IPS-18c (cell line): Measurements from ENCODE around the gene ARSD.
A peak's percentile ranks its signal among the peaks of the same experiment; 100 is the strongest.
"Not testable (repeated sequence)": the region's sequence is repeated elsewhere in the genome, so short reads cannot be mapped to it uniquely, and the experiment has no call there.

Experiments
- H3K4me3 ChIP-seq: 2 replicates; pipeline ENCODE4 v1.7.0; 2013; ENCODE audit warnings: low read depth, mild to moderate bottlenecking, low read length, moderate library complexity; ENCODE audit not compliant: insufficient read depth
- H3K9me3 ChIP-seq: one replicate; pipeline ENCODE4 v1.6.1; 2013; ENCODE audit warnings: mild to moderate bottlenecking, low read length, moderate library complexity; ENCODE audit not compliant: control insufficient read depth, insufficient read depth

ARSD gene

GRCh38 chrX:2928583-2929434 is at the start of gene ARSD:
Gene ARSD (minus strand): TSS chrX:2929339. CDS start chrX:2929275, 64 bp downstream.
- H3K4me3 ChIP-seq, result peak within 1 kb of the TSS; percentile 81
- no peaks in the 10 kb centered on the region for H3K9me3 ChIP-seq

- H3K9me3 ChIP-seq, H3K4me3 ChIP-seq: not testable (repeated sequence)
Measured at GRCh38 chrX:2978639-2979038, 49.5 kb upstream of the ARSD start.

GRCh38 chrX:2974961-2975360 is 45.8 kb upstream of the ARSD start:
- peaks cover 2% of the 10 kb centered on the region for H3K9me3 ChIP-seq
- H3K4me3 ChIP-seq, result no peak overlapping the region

DNA sequence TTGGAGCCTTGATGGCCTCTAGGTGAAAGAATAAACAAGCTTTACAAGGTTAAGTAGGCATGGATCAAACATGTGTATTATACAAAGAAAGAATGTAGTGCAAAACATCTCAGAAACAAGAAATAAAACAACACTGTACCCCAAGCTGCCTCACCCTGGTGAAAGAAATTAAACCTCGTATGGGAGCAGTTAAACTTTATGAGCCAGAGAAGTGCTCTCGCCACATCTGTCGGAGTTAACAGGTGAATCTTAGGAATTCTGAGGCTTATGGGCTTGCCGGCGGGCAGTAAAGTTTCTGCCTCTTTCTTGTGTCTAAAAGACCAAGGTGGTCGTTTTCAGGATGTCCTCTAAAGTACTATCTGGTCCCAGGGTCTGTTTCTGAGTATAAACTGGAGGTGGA is 43.3 kb upstream of the ARSD start:
- Histone ChIP-seq H3K9me3 (no peaks in the 10 kb centered on the region), H3K4me3 (no peak overlapping the region)

DNA sequence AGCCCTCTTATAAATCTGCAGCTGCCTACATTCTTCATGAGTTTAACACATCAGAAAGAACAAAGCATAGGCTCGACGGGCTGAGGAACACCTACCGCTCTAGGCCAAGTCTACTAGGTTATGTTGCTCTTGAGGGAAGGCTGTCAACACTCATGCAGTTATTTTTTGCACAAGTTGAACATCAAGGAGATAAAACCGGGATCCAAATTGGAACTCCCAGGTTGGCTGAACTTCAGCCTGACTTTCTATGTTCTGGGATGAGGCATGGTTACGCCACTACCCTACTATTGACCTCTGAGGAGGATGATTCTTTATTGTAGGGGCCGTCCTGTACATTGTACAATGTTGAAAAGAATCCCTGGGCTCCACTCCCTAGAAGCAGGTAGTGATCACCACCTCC is 39.9 kb upstream of the ARSD start:
- Histone ChIP-seq H3K4me3 (no peak overlapping the region), H3K9me3 (no peaks in the 10 kb centered on the region)

DNA sequence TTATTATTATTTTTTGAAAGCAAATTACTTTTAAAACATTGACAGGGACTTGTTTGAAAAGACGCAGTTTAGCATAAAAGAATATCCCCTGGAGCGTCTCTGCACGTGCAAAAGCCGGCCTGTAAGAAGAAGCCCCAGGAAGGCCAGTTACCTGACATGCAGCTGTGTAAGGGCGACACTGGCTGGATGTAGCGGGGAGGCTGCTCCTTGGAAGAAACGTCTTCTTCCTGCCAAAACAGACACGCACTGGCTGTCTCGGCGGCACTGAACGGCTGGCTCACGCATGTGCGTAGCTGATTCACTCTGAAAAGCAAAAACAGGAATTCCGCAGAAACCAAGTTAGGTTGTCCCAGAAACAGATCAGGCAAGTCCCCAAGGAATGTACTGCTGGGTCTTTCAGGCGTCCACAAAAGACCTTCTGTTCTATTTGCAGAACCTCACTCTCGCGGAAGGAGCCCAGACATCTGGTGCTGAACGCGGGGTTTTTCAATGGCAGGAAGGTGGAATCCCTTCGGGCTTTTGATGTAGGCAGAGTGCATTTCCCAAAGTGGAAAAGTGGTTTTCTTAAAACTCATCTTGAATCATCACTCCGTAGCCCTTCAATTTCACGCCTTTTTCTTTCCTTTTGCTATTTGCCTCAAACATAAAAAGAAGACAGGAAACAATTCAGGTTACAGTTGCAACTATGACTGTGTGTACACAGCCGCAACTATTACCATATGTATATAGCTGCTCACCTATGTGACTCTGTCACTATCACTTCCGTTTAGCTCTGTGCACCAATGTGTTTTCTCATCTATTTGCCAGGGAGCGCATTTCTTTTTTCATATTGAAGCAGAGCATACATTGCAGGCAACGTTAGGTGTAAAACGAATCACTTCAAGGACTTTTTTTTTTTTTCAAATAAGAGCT is 39.1 kb upstream of the ARSD start:
- no peaks in the 10 kb centered on the region for H3K9me3 ChIP-seq
- no peak overlapping the region for H3K4me3 ChIP-seq

DNA sequence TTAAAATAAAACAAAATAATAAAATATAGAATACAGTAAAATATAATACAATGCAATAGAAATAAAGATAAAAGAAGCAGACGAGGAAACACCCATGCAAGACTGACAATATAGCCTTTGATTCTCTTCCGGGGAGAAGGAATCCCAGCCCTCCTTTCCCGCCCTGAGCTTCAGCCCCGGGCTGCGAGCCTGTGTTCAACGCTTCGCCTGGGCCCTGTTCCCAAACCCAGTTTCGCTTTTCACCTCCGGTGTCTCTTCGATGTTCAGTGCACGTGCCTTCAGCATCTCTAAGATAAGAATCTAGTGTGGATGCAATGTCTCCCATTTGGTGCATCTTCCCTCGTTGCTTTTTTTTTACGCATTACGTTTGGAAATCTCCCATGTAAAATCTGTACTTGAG is 38.4 kb upstream of the ARSD start:
- no peak overlapping the region for H3K4me3 ChIP-seq
- H3K9me3 ChIP-seq, result no peaks in the 10 kb centered on the region

DNA sequence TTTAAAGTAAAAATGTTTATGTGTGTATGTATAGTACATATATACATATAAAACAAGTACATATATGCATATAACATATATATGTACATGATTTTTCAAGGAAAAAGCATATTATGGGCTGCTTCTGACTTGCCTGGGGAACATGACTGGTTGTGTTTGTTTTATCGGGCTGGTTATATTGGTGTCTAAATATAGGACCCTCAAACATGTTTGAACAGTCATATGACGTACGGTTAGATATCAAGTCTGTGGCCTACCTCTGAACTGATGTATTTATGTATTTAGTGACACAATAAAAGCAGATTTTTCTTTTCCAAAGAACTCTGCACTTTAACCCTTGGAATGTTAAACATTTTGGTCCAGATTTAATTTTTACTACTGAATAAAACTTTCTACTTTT is 37.9 kb upstream of the ARSD start:
- no peaks in the 10 kb centered on the region for H3K9me3 ChIP-seq
- no peak overlapping the region for H3K4me3 ChIP-seq

DNA sequence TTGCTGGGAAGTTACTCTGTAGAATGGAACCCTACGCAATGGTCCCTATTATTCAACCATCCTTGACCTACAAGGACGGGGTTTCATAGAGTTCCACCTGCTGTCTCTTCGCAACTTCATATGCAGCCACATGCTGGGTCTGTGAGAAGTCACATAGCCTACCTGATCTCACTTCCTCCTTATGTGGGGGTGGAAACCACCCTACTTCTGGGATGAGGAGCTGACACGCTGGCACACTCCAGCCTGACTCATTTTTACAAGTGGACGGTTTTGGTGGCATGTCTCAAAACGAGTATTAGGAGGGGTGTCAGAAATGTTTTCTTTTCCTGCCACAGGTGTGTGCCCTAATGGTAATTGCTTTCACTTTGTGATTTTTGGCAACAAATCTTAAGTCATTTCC is 36.8 kb upstream of the ARSD start:
- H3K4me3 ChIP-seq, result no peak overlapping the region
- no peaks in the 10 kb centered on the region for H3K9me3 ChIP-seq

- H3K4me3 ChIP-seq, H3K9me3 ChIP-seq: not testable (repeated sequence)
Measured at GRCh38 chrX:2963992-2964794, 35.1 kb upstream of the ARSD start.

DNA sequence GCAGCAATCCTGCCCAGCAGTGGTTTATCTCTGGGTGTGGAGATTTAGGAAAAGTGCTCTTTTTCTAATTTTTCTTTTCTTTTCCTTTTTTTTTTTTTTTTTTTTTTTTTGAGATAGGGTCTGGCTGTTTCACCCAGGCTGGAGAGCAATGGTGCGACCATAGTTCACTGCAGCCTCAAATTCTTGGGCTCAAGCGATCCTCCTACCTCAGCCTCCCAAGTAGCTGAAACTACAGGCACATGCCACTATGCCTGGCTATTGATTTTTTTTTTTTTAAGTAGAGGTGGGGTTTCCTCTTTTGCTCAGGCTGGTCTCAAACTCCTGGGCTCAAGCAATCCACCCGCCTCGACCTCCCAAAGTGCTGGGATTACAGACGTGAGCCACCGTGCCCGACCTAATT is 34.3 kb upstream of the ARSD start:
- H3K9me3 ChIP-seq, result not testable (repeated sequence)
- 0 out of 2 replicates have a peak overlapping the region, but pooled peaks have one; percentile 1 for H3K4me3 ChIP-seq

- peaks cover 3% of the 10 kb centered on the region for H3K9me3 ChIP-seq
- H3K4me3 ChIP-seq, result no peak overlapping the region
Measured at GRCh38 chrX:2962381-2962780, 33.2 kb upstream of the ARSD start.

DNA sequence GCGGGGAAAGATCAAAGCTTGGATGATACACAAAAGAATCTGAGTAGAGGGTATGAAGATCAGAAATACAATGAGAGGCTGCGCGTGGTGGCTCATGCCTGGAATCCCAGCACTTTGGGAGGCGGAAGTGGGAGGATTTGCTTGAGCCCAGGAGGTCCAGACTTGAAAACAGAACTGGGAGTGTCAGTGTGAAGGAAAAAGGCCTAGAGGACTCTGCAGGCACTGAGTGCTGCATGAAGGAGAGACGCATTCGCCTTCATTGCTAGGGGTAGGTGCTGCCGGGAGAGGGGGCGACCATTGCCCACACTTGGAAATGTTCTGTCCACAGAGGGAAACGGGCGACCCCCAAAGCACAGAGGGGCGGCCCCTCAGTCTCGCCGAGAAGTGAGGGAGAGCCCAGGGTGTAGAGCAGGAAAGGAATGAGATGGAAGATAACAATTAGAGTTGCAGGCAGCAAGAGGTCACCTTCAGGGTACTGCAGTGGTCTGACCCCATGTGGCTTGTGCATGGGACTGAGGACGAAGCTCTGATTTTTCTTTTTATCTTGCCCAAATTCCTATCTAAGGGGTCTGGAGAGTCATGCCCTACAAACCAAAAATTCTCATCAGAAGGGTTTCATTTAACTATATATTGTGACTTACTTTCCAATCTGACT is 31.8 kb upstream of the ARSD start:
- Histone ChIP-seq H3K4me3 (no peak overlapping the region), H3K9me3 (peaks cover 3% of the 10 kb centered on the region)

- Histone ChIP-seq H3K9me3 (peaks cover 3% of the 10 kb centered on the region), H3K4me3 (no peak overlapping the region)
Measured at GRCh38 chrX:2958199-2958598, 29.1 kb upstream of the ARSD start.

DNA sequence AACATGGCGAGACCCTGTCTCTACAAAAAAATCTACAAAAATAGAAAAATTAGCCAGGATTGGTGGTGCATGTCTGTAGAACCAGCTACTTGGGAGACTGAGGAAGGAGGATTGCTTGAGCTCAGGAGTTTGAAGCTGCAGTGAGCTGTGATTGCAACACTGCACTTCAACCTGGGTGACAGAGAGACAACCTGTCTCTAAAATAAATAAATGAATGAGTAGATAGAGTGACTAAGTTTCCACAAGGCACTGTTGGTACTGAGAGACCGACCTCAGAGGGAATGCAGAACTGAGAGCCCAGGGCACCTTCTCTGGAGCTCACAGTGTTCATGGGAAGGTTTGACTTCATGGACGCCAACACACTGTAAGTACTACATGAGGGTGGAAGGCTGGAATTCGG is 26.7 kb upstream of the ARSD start:
- no peak overlapping the region for H3K4me3 ChIP-seq
- H3K9me3 ChIP-seq, result peaks cover 3% of the 10 kb centered on the region

DNA sequence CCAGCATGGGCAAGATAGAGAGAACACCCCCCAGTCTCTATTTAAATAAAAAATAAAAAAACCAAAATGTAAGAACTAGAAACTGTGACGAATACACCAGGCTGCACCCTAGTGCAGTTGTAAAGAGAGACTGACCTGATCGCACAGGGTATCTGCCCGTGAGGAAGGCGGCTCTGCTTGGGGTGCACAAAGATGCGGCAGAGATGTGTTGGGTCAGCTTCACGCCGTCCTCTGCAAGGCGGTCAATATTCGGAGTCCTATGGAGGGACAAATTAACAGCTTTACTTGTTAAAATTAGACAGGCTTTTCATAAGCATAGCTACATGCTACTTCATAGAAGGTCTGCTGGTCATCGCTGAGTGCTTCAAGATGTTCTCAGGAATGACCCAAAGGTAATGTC is 26.1 kb upstream of the ARSD start:
- H3K4me3 ChIP-seq, result no peak overlapping the region

DNA sequence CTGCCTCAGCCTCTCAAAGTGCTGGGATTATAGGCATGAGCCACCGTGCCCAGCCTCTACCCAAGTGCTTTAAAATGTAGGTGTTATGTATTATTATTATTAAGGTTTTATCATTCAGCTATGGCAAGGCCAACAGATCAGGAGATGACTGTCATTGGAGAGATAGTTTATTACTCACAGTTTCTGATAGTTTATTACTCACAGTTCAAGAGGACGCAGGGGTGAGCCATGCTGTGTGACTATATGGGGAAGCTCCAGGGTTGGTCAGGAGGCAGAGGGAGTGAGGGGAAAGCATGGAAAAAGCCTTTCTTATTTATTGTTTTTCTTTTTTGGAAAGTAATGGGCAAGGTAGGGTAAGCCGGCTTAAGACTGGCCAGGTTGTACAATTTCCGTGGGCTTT is 25.4 kb upstream of the ARSD start:
- H3K4me3 ChIP-seq, result no peak overlapping the region
- peaks cover 2% of the 10 kb centered on the region for H3K9me3 ChIP-seq

More for the DNA sequence above, 26.1 kb upstream of the ARSD start:
- H3K9me3 ChIP-seq, result peaks cover 3% of the 10 kb centered on the region
